Measurements from ENCODE around the gene CENPP.
"Not testable (repeated sequence)": the region's sequence is repeated elsewhere in the genome, so short reads cannot be mapped to it uniquely, and the experiment has no call there.

The CENPP gene

GRCh38 chr9:92617195-92617813 is 291.6 kb downstream of the CENPP start:
- no peak for DNase-seq (ENCODE audit: low read depth)

GRCh38 chr9:92617951-92618510 is 292.3 kb downstream of the CENPP start:
- DNase-seq (ENCODE audit: low read depth), result no peak

GRCh38 chr9:92618633-92619225 is 293.0 kb downstream of the CENPP start:
- no peak for DNase-seq (ENCODE audit: low read depth)

DNA sequence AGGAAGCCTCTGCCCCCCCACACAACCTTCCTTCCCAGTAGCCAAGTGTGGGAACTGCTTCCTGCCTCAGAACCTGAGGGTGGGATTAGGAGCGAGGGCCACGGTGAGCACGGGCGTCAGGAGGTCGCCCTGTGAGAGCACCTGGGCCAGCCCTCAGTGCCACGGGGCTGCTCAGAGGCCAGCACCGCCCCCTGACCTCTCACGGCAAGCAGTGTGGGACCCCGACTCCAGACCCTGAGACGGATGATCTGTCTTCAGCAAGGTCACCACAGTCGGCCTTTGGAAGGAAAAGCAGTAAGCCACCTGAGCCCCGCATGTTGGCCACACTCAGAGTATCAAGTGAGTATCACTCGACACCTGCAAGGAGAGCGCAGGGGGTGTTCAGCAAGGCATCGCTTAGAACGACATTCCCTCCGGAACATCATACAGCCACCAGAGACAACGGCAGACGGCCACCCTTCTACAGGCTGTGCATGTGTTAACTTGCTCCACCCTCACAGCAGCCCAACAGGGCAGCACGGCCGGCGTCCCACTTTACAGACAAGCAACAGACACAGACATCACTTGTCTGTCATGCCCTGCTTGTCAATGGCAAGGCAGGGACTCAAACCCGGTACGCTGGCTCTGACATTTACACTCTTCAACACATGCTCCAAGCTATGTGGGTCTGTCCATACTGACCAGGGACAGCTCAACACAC is 294.0 kb downstream of the CENPP start:
- no peak for DNase-seq (ENCODE audit: low read depth)

GRCh38 chr9:92620845-92621244 is 295.1 kb downstream of the CENPP start:
- DNase-seq (ENCODE audit: low read depth), result no peak

DNA sequence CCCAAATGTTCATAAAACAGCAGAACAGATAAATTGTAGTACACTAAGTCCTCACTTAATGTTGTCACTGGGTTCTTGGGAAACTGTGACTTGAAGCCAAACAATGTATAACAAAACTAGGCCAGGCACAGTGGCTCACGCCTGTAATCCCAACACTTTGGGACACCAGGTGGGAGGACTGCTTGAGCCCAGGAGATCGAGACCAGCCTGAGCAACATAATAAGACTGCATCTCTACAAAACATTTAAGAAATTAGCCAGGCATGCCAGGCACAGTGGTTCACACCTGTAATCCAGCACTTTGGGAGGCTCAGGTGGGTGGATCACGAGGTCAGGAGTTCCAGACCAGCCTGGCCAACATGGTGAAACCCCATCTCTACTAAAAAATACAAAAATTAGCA is 298.2 kb downstream of the CENPP start:
- DNase-seq (ENCODE audit: low read depth), result not testable (repeated sequence)

DNA sequence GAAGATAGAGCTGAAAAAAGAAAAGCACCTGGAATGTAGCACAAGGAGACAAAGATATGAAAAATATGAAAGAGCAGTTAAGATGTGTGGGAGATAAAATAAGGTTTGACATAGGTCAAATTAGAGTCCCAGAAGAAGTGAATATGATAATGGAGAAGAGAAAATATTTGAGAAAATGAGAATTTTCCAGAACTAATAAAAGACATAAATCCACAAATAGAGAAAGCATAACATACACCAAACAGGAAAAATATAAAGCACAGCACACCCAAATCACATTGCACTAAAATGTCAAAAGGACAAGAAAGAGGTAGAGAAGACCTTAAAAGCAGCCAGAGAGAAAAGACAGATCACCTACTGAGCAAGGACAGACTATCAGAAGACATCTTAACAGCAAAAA is 300.7 kb downstream of the CENPP start:
- no peak for DNase-seq (ENCODE audit: low read depth)

DNA sequence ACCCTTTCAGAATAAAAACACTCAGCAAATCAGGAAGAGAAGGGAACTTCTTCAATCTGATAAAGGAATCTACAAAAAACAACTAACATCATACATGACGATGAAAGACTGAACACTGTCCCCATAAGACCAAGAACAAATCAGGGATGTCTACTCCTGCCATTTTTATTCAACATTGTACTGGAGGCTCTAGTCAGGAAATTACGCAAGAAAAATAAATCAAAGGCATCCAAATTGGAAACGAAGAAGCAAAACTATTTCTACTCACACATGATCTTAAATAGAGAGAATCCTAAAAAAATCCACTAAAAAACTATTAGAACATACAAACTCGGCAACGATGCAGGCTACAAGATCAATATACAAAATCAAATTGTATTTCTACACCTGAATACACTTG is 301.9 kb downstream of the CENPP start:
- no peak for DNase-seq (ENCODE audit: low read depth)

GRCh38 chr9:92631452-92632343 is 305.9 kb downstream of the CENPP start:
- DNase-seq (ENCODE audit: low read depth), result no peak

GRCh38 chr9:92632641-92633040 is 306.9 kb downstream of the CENPP start:
- no peak for DNase-seq (ENCODE audit: low read depth)

DNA sequence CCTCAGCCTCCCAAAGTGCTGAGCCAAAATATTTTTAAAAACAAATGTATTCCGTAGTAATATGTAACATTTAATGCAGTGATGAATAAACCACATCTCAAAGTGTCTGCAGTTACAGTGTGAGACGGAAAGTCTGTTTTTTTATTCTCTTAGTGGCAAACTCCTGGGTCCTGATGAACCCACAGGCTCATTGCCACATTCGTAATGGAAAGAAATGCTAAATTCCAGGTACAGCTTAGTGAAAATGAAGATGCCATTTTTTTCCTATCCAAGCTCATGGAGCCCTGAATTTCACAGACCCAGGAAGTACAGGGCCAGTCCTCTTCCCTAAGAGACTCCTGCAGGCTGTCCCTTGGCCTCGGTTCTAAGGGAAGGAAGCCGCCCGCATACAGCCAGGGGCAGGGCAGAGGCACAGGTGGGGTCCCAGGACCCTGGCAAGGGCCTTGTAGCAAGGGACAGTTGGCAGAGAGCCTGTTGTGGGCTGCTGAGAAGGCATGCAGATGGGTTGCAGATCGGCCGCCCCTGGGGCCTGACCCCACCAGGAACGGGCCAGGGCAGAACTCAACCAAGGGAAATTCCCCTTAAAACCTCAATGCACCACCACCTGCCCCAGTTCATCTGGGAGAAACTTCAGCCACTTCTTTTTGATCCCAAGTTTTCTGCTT is 308.0 kb downstream of the CENPP start:
- DNase-seq (ENCODE audit: low read depth), result no peak

DNA sequence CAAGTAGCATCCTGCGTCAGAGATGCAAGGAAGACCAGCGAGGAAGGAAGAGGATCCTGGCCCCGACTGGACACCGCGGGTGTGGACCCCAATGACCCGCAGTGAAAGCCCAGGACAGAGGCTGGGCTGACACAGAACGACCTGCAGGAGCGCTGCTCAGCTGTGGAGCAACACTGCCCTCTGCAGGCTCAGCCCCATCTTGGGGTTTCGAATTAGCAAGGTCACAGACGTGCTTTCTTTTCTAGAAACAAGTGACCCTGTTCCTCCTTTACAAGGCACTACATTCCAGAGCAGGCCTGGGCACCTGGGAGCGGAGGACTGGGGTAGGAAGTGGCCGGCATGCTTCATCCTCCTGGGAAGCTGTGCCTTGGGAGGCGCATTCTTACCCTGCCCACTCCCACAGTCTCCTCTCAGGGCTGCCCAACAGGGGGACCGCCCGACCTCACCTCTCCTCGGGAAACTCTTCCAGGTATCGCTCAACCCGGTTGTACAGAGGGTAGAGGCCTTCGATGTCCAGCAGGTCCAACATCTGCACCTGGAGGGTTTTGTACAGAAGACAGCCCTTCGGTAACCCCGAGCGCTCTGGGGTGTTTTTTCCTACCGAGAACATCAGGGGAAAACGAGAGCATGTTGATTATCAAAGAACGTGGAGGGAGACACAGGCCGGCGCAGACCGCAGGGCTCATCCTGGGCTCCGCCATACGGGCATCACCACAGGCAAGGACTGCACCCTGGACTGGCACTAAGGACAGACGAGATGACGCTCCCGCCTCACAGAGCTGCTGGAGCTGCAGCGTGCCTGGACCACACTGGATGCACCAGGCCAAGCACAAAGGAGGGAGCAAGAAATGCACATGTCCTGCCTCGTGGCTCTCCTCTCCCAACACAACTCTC is 309.2 kb downstream of the CENPP start:
- DNase-seq (ENCODE audit: low read depth), result peak; percentile 22

DNA sequence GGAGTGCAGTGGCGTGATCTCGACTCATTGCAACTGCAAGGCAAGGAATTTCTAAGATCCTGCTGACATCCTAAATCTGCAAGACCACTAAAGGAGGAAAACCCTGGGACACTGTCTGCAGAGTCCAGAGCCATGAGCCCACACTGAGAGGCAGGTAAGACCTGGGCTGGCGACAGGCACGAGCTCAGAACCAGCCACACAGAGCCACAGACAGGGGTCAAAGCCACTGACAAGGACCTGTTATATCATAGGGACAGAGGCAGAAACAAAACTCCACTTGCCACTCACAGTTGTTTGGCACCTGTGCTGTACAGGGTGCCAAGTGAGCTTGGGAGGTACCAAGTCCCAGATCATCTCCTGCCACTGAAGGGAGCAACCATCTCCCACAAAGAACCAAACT is 310.0 kb downstream of the CENPP start:
- DNase-seq (ENCODE audit: low read depth), result no peak

DNA sequence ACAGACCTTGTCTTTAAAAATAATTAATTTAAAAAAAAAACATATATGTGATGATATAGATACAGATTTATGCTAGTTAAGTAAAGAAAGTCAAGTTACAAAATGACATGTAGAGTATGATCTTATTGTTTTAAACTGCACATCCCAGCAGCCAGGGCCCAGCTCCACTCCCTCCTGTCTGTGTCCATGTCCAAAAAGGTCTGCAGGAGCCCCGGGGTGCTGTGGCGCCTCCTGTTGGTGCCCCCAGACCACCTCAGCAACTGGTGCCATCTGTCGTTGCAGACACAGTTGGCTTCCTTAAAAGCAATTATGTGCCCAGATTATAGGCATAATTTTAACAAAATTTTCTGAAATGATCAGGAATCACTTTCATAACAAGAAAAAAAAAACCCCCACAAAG is 310.9 kb downstream of the CENPP start:
- DNase-seq (ENCODE audit: low read depth), result no peak

GRCh38 chr9:92637326-92637725 is 311.6 kb downstream of the CENPP start:
- no peak for DNase-seq (ENCODE audit: low read depth)

DNA sequence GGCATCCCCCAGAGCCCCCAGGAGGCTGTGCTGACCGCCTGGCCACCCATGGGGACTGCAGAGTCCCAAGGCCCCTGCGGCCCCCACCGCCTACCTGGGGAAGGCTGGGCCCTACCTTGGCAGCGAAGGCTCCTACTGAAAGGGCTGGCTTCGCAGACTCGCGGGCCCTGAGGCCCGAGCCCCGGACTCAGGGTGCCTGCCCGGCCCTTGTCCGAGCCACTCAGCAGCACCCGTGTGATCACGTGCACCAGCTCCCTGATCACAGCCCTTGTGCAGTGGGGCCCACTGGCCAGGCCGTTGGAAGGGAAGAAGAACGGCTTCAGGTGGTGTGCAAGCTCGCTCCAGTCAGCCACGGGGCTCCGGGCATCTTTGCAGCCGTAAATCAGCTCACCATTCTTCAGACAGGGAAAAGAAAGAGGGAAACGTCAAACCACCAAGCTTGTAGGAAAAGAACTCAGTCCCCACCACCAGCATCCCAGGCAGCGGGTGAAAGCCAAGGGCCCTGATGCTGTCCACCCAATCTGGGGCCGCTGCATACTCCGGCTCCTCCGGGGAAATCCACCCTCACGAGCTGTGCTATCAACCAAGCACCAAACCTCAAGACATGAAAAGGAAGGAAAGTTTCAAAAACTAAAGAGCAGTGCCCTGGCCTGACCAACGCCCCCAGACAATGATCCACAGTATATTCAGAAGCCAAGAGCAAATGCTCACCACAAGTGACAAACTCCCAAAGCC is 312.3 kb downstream of the CENPP start:
- DNase-seq (ENCODE audit: low read depth), result no peak

GRCh38 chr9:92638621-92639101 is 312.9 kb downstream of the CENPP start:
- no peak for DNase-seq (ENCODE audit: low read depth)

DNA sequence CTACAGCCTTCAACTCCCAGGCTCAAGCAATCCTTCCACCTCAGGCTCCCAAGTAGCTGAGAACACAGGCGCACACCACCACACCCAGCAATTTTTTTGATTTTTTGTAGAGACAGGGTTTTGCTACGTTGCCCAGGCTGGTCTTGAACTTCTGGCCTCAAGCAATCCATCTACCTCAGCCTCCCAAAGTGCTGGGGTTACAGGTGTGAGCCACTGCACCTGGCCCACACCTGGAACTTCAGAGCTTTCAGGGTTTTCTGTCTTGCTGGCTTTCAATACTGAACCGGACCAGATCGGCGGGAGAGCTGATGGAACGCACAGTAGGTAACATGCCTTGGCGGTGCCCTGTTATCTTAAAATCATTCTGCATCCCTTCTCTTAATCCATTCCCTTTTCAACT is 313.4 kb downstream of the CENPP start:
- no peak for DNase-seq (ENCODE audit: low read depth)

- DNase-seq (ENCODE audit: low read depth), result no peak
Measured at GRCh38 chr9:92639791-92640271, 314.1 kb downstream of the CENPP start.

Data from stimulated activated CD8-positive, alpha-beta memory T cell treated with anti-CD3 and anti-CD28 coated beads, Interleukin-12 subunit alpha, Interleukin-12 subunit beta, amount 100 ng/mL, for 1 hour (primary cell).